TTC549 (cell line): ENCODE measurements around the gene SPTAN1.
"Not testable (repeated sequence)": the region's sequence is repeated elsewhere in the genome, so short reads cannot be mapped to it uniquely, and the experiment has no call there.

Source experiments
- FAIRE-seq: peaks from 2 replicates; lab custom pipeline; 2012; peaks lifted over from hg19 to GRCh38; lab: Jason Lieb, UNC

The SPTAN1 gene

GRCh38 chr9:128553728-128554127 lies 1.3 kb downstream of the SPTAN1 start:
- FAIRE-seq, result no peak

GRCh38 chr9:128554155-128554862 lies 1.9 kb downstream of the SPTAN1 start:
- no peak for FAIRE-seq

DNA sequence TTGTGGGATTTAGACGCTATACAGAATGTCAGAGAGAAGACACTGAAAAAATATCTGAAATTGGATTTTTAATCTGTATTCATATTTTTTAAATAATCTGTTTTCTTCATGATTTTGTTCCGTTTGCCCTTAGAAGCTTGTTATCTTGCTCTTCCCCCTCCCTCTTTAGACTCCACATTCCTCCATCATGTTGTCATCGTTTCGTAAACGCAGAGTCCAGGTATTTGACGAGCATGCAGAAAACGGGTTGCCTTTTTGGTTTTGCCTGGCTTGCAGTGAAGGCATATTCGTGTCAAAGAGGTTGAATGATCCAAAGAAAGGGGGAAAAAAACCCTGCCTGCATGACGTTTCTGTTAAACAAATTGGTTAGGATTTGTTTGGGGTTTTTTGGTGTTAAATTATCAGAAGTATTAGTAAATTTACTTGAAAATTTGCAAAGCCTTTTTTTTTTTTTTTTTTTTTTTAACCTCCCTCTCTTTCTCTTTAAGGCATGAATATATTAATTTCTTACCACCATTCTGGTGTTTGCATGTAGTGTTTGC lies 2.9 kb downstream of the SPTAN1 start:
- FAIRE-seq, result no peak

DNA sequence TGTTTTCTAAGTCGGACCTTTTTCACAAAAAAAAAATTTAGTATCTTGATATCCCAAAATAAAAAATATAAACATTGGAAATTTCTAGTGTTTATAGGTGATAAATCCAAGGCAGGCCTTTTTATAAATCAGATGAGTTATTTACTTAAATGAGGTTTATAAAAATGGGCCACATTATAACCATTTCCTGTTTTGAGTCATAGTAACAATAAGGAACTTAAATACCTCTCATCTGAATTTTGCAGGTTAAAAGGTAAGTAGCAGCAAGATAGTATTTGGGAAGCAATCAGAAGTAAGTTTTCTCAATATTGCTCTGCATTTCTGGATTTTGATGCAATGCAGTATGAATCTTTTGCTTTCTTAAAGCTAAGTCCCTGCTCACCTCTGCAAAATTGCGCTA lies 3.9 kb downstream of the SPTAN1 start:
- FAIRE-seq, result no peak

DNA sequence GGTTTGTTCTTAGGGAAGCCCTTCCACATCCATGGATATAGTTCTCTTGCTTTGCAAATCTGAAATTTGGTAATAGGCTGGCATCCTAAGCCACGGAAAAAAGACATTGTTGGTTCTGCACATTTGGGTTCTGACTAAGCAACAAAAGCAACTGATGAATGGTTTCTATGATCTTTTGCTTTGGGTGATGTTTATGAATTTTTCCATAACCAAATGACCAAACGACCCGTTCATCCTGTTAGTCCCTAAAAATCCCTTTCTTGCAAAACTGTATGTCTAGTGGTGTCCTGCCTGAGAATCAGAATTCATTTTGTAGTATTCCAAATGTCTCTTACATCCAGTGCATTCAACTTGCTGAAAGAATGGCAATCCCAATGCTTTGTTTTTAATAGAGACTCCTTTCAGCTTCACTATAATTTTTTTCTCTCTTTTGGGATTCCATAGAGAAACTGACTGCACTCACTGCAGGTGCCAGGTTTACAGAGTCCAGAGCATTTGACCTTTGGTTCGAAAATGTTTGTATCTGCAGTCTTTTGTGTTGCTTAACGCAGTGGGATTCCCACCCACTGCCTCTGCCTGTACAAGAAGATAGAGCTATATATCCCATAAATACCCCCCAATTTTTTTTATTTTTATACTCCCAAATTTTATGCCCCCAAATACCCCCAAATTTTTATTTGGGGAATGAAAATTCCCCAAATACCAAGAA lies 4.7 kb downstream of the SPTAN1 start:
- no peak for FAIRE-seq

- FAIRE-seq, result no peak
Observed at GRCh38 chr9:128558431-128559310, 6.3 kb downstream of the SPTAN1 start.

DNA sequence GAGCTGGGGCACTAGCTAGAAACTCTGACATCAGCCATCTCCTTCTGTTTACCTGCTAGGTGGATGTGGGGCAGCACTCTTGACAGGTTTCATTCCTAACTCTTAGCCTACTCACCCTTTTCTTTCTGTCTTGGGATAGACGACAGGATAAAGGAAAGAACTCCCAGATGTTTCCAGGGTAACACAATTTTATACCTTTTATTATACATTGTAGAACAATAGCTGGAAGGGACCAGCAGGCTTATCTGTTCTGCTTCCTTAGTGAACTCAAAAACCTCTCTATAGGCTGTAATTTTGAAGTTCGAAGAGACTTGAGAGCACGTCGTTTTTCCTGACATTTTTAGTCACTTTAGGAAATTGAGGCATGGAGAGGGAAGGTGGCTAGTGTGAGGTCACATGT lies 13.2 kb downstream of the SPTAN1 start:
- no peak for FAIRE-seq

DNA sequence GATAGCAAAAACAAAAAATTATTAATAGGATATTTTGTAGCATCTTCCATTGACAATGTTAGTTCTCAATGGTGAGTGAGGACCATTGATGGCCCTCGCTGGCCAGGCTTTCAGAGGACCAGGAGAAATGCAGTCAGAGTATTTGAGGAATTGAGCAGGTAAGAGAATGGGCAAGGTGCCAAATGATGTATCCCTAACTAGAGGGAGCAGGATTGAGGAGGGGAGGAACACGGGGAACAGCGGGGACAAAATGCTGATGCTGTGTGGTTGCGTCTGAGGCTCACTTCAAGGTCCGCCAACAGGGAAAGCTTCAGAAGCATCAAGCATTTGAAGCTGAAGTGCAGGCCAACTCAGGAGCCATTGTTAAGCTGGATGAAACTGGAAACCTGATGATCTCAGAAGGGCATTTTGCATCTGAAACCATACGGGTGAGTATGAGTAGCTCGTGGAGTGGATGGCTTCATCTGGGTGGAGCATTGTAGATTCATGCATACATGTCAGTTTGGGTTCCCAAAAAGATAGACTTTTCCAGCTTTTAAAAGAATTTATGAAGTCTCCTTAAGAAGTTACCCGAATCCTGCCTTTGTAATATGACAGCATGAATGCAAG lies 16.2 kb downstream of the SPTAN1 start:
- no peak for FAIRE-seq

DNA sequence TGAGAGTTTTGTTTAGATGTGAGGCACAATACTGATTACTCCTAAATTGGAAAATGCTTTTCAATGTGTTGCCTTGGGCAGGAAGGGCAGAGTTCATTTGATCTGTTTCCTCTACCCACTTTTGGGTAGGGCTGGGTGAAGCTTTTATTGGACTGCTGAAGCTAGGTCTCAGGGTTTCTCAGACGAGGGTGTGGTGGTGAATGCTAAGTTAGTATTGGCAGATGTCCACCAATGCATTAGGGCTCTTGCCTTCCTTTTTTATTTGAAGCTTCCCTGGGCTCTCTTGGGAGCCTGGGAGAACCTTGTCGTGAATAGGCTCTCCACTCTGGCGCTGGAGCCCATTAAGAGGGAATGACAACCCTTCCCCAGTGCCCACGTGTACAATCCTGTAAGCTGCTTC lies 23.1 kb downstream of the SPTAN1 start:
- FAIRE-seq, result no peak

DNA sequence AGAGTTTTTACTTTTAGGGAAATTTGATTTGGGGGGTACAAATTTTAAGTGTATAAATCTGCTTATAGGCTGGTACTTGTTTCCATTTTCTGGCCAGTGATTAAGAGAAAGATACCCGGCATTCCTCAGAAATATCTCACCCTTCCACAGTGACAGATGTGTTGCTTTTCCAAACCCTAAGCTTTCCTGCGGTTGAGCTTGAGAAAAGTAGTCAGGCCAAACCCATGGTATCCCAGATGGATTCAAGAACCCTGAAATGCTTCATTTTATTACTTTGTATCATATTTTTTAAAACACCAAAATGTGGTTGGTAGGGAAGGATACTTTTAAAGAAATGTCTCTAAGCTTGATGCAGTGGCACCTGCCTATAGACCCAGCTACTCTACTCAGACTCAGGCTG lies 23.5 kb downstream of the SPTAN1 start:
- FAIRE-seq, result no peak

GRCh38 chr9:128577206-128577605 lies 24.8 kb downstream of the SPTAN1 start:
- FAIRE-seq, result no peak

DNA sequence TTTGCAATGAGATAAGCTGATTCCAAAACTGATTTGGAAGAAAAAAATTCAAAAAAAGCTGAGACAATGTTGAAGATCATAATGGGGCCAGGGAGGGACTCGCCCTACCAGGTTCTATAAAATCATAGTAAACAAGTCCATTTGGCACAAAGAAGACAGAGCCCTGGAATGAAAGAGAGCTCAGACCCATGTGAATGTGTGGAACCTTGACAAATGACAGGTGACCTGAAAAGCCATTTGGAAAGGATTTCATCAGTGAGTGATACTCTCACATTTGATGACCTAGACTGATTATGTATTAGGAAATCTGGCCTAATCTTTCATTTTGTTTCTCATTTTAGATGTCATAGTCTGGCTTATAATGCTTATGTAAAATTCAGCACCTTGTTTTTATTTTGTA lies 26.8 kb downstream of the SPTAN1 start:
- FAIRE-seq, result no peak

GRCh38 chr9:128580731-128581130 lies 28.3 kb downstream of the SPTAN1 start:
- FAIRE-seq, result no peak

GRCh38 chr9:128585155-128585554 lies 32.8 kb downstream of the SPTAN1 start:
- not testable (repeated sequence) for FAIRE-seq

DNA sequence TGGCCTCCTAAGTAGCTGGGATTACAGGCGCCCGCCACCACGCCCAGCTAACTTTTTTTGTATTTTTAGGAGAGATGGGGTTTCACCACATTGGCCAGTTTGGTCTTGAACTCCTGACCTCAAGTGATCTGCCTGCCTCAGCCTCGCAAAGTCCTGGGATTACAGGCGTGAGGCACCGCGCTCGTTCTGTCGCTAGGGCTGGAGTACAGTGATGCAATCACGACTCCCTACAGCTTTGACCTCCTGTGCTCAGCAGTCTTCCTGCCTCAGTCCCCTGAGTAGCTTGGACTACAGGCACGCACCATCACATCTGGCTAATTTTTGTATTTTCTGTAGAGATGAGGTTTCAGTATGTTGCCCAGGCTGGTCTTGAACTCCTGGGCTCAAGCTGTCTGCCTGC lies 34.5 kb downstream of the SPTAN1 start:
- not testable (repeated sequence) for FAIRE-seq

DNA sequence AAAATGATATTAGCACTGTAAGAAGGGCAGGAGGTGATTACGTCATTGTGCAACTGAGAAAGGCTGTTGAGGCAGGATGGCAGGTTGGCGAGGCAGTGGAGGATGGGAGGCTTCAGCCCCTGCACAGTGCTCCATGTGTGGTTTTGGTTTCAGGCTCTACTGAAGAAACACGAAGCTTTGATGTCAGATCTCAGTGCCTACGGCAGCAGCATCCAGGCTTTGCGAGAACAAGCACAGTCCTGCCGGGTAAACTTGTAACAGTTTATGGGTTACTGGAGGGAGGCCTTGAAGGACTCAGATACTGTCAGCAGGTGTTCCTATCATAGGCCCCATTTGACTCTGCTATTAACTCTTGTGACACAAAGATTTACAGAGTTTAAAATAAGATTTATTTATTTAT lies 35.1 kb downstream of the SPTAN1 start:
- no peak for FAIRE-seq

- FAIRE-seq, result no peak
Observed at GRCh38 chr9:128588581-128589233, 36.3 kb downstream of the SPTAN1 start.

- FAIRE-seq, result no peak
Observed at GRCh38 chr9:128593039-128593438, 40.7 kb downstream of the SPTAN1 start.

DNA sequence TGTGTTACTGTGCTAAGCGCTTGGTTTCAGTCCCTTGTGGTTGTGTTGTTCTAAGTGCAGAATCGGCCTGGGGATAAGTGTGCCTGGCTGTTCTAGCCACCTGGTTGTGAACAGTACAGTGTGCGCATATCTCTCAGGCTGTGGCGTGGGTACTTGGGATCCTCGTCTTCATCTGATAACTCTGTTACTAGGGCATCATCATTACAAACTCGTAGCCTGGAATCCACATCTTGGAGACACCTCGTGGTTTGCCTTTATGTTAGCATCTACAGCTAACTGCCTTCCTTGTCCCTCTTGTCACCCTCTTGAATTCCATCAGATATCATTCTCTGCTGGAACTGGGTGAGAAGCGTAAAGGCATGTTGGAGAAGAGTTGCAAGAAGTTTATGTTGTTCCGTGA lies 41.5 kb downstream of the SPTAN1 start:
- no peak for FAIRE-seq

GRCh38 chr9:128595471-128595870 lies 43.1 kb downstream of the SPTAN1 start:
- FAIRE-seq, result no peak

DNA sequence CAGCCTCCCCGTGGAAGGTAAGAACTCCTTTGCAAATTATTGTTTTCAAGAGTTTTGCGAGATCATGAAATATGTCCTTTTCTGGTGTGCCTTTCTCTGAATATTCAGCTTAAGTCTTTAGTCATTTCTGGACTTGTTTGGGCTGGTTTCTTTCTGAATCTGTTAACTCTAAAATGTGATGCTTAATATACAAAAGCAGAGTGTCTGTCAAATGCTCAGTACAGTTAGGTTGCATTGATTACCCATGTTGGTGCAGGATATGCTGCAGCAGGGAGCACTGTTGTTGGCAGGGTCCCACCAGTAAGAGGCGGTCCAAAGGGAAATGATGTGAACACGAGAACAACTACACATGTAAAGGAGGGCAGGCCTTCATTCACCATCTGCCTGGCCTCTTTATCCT lies 47.7 kb downstream of the SPTAN1 start:
- no peak for FAIRE-seq

DNA sequence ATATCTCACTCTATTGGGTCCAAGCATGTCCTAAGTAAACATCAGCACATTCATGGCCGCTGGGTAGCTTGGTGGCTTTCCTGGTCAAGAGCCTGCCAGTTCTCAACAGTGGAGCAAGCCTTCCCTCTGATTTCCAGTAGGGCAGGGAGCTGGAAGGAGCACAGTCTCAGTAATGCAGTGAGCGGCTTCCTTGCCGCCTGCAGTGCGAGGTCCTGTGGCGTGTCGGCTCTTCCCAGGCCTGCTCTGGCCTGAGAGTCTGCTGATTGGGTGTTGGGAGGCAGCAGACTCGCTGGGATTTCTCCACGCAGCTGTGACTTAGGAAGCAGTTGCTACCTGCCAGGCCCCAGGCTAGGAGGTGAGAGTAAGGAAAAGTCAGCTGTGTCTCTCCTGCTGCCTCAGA lies 51.3 kb downstream of the SPTAN1 start:
- FAIRE-seq, result no peak
